ENCODE results near the gene PELO. TPM values are rescaled to one million over a fixed set of nuclear protein-coding genes. Genes with fewer than 3 reads are reported as not detected.

The PELO gene
- total RNA-seq, 1 donor from 2014 or later = 39.1 TPM

- Histone ChIP-seq H3K4me3 (no peak overlapping the region), H3K36me3 (no peaks in the 10 kb centered on the region), H3K4me1 (peaks cover 5 to 13% of the 10 kb centered on the region in 2 donors), H3K27me3 (no peaks in the 10 kb centered on the region), H3K9me3 (no peaks in the 10 kb centered on the region), H3K27ac (peak overlapping the region; percentile 3 to 32)
- DNase-seq (ENCODE audit: low spot score in 2 of 2) = no peak
- TF ChIP-seq CTCF (IDR thresholded peaks at IDR 0.05) = no peak
- intact Hi-C loops (cut with DNase I) = no loop called here
Measured at GRCh38 chr5:52830650-52831049, 42.9 kb downstream of the PELO start.

- H3K36me3 ChIP-seq = no peaks in the 10 kb centered on the region
- peak overlapping the region in 1 of 2 donors; percentile 50 for H3K27ac ChIP-seq
- DNase-seq (ENCODE audit: low spot score in 2 of 2) = no peak
- intact Hi-C loops (cut with DNase I) = no loop called here
- H3K4me3 ChIP-seq = no peak overlapping the region
- no peaks in the 10 kb centered on the region for H3K27me3 ChIP-seq
- H3K4me1 ChIP-seq = peaks cover 5 to 21% of the 10 kb centered on the region in 2 donors
- no peak for TF ChIP-seq CTCF (IDR thresholded peaks at IDR 0.05)
- no peaks in the 10 kb centered on the region for H3K9me3 ChIP-seq
Measured at GRCh38 chr5:52831786-52832511, 44.2 kb downstream of the PELO start.

- intact Hi-C loops (cut with DNase I) = no loop called here
- TF ChIP-seq CTCF (IDR thresholded peaks at IDR 0.05) = no peak
- no peak for DNase-seq (ENCODE audit: low spot score in 2 of 2)
- no peak overlapping the region for H3K4me3 ChIP-seq
- peaks cover 5 to 27% of the 10 kb centered on the region in 2 donors for H3K4me1 ChIP-seq
- H3K36me3 ChIP-seq = no peaks in the 10 kb centered on the region
- H3K9me3 ChIP-seq = no peaks in the 10 kb centered on the region
- H3K27ac ChIP-seq = peak overlapping the region in 1 of 2 donors; percentile 24
- no peaks in the 10 kb centered on the region for H3K27me3 ChIP-seq
Measured at GRCh38 chr5:52834320-52834719, 46.6 kb downstream of the PELO start.

- H3K36me3 ChIP-seq = no peaks in the 10 kb centered on the region
Measured at GRCh38 chr5:52837068-52837467, 49.4 kb downstream of the PELO start.

More at GRCh38 chr5:52837068-52837467, 49.4 kb downstream of the PELO start:
- intact Hi-C loops (cut with DNase I) = loop anchor here (2.0 to 5.0 kb wide), 2 partner anchors 28 to 50 kb away; partner anchors contain the start of genes ITGA1 and PELO
- TF ChIP-seq CTCF (IDR thresholded peaks at IDR 0.05) = peak; percentile 22 to 49 (median 35)
- H3K4me3 ChIP-seq = peak overlapping the region; percentile 16 to 32
- peak in 1 of 2 donors; percentile 77 for DNase-seq (ENCODE audit: low spot score in 2 of 2)
- H3K9me3 ChIP-seq = no peaks in the 10 kb centered on the region
- peak overlapping the region; percentile 80 to 83 for H3K27ac ChIP-seq
- H3K4me1 ChIP-seq = peaks cover 0 to 16% of the 10 kb centered on the region in 2 donors
- H3K27me3 ChIP-seq = no peaks in the 10 kb centered on the region

Other genes with a start within 250 kb of the PELO start
- 42.7 TPM for gene ITGA1, start within 50 bp of the PELO start, total RNA-seq
- 3.2 TPM for gene ITGA2, start 201.4 kb downstream of the PELO start, total RNA-seq

Measured in ascending aorta (tissue), 2 donors.